ENCODE measurements around the gene CDKN2C. TPM values are rescaled to one million over a fixed set of nuclear protein-coding genes. Genes with fewer than 3 reads are reported as not detected.

Gene CDKN2C
- total and polyA plus RNA-seq, 2 donors (not counting 3 experiments of a cell fraction or from before 2014, with no cell fraction given) = 12.8 to 19.8 TPM

- Histone ChIP-seq H3K4me3 (replicated peaks in 1 of 3; ENCODE audit: insufficient read depth in 1 of 3, low read depth in 1 of 3, low read length in 3 of 3) (peak overlapping the region; percentile 72 to 90 (median 89)), H3K36me3 (ENCODE audit: control insufficient read depth in 2 of 2, extremely low read depth in 1 of 2, insufficient read depth in 2 of 2, low read length in 2 of 2) (no peaks in the 10 kb centered on the region), H3K9me3 (replicated peaks; ENCODE audit: control insufficient read depth, insufficient read depth, low read length) (no peaks in the 10 kb centered on the region), H3K4me2 (ENCODE audit: insufficient read depth, low read length) (peak overlapping the region; percentile 76), H3K79me2 (ENCODE audit: control insufficient read depth, insufficient read depth, low read length) (peaks cover 3% of the 10 kb centered on the region), H3K9ac (replicated peaks; ENCODE audit: extremely low read depth, insufficient read depth, low read length) (peak overlapping the region; percentile 83), H3K4me1 (ENCODE audit: control insufficient read depth, extremely low read depth, insufficient read depth, low read length) (peaks cover 13% of the 10 kb centered on the region), H3K27me3 (ENCODE audit: control insufficient read depth in 2 of 2, insufficient read depth in 2 of 2, low read length in 2 of 2) (no peaks in the 10 kb centered on the region), H3K27ac (ENCODE audit: insufficient read depth, low read depth, low read length) (peak overlapping the region; percentile 54), H4K20me1 (replicated peaks; ENCODE audit: control insufficient read depth, extremely low read depth, insufficient read depth, low read length) (no peaks in the 10 kb centered on the region), H3K9me1 (replicated peaks; ENCODE audit: control insufficient read depth, extremely low read depth, insufficient read depth, low read length) (no peaks in the 10 kb centered on the region), H2AFZ (ENCODE audit: low read depth, low read length) (peak overlapping the region; percentile 96)
- TF ChIP-seq EZH2 (IDR thresholded peaks at IDR 0.05; ENCODE audit: borderline replicate concordance, low read depth, low read length, severe bottlenecking) = no peak
- TF ChIP-seq MYC (IDR thresholded peaks at IDR 0.05; ENCODE audit: low read depth, low read length) = no peak
- TF ChIP-seq POLR2AphosphoS5 (IDR thresholded peaks at IDR 0.05; ENCODE audit: insufficient read depth, low read depth, low read length) = no peak
- no peak for TF ChIP-seq POLR2A (IDR thresholded peaks at IDR 0.05; ENCODE audit: low read depth, low read length)
- TF ChIP-seq MAX (IDR thresholded peaks at IDR 0.05; ENCODE audit: insufficient read depth, insufficient read length) = no peak
- no peak for TF ChIP-seq CTCF (IDR thresholded peaks at IDR 0.05; ENCODE audit: extremely low read depth in 1 of 2, insufficient read depth in 1 of 2, low read depth in 1 of 2, low read length in 2 of 2)
- TF ChIP-seq GATA2 (IDR thresholded peaks at IDR 0.05; ENCODE audit: insufficient read depth, insufficient read length, low read depth, low read length) = no peak
- TF ChIP-seq FOS (IDR thresholded peaks at IDR 0.05; ENCODE audit: borderline replicate concordance, insufficient read depth, low read length) = no peak
- TF ChIP-seq JUN (IDR thresholded peaks at IDR 0.05; ENCODE audit: borderline replicate concordance, insufficient read depth, insufficient read length, low read depth) = no peak
- BruUV-seq (replicated peaks) = no TSS peak
- dilution Hi-C loops (cut with MboI; ENCODE audit: extremely low pct_ligation_motif_present, low sequenced_read_pairs) (no loop called here), intact Hi-C loops (cut with micrococcal nuclease) (loop anchor here (1.0 to 5.0 kb wide), 3 partner anchors 9 to 550 kb away; partner anchors contain the start of gene RNF11)
- DNase-seq (ENCODE audit: low read depth, low spot score) (peak; percentile 44), FAIRE-seq (no peak)
- CTCF ChIA-PET = interaction anchor here (0.7 to 3.7 kb wide), 5 partner anchors 9 to 211 kb away, joined by 3 to 26 read pairs (median 7); partner anchors contain the start of gene CDKN2C
- POLR2A ChIA-PET = interaction anchor here (0.6 to 1.1 kb wide), 3 partner anchors 9 to 295 kb away, joined by 3 to 8 read pairs (median 3); no protein-coding TSS in a partner anchor
Measured at GRCh38 chr1:50977575-50978143, 7.6 kb downstream of the CDKN2C start.
